Activated CD4-positive, alpha-beta memory T cell treated with anti-CD3 and anti-CD28 coated beads for 36 hours (primary cell): ENCODE results near the gene WDR37. TPM values are rescaled to one million over a fixed set of nuclear protein-coding genes. Genes with fewer than 3 reads are reported as not detected.

ENCODE experiments used
- CTCF ChIA-PET: fragments of 350-600 bp; sonication (Branson Sonifier 250); formaldehyde crosslinking; loops from one replicate; lab custom pipeline; 2021; ENCODE audit warnings: antibody characterized with exemption, inconsistent platforms; lab: Charles Lee
- POLR2A ChIA-PET: fragments of 350-600 bp; sonication (Branson Sonifier 250); formaldehyde crosslinking; loops from one replicate; lab custom pipeline; 2021; ENCODE audit warnings: antibody characterized with exemption; lab: Charles Lee
- DNase-seq: peaks from one replicate; pipeline ENCODE4 v3.0.0-alpha.2; 2020
- H3K27ac Mint-ChIP-seq: one replicate; pipeline ENCODE4 v1.8.0; 2021; ENCODE audit warnings: mixed read lengths
- H3K27me3 Mint-ChIP-seq: one replicate; pipeline ENCODE4 v1.8.0; 2021; ENCODE audit warnings: mixed read lengths
- H3K36me3 Mint-ChIP-seq: one replicate; pipeline ENCODE4 v1.8.0; 2021; ENCODE audit warnings: mixed read lengths
- H3K4me1 Mint-ChIP-seq: one replicate; pipeline ENCODE4 v1.8.0; 2021; ENCODE audit warnings: low read depth, mixed read lengths
- H3K4me3 Mint-ChIP-seq: one replicate; pipeline ENCODE4 v1.8.0; 2021; ENCODE audit warnings: mild to moderate bottlenecking, mixed read lengths
- H3K9me3 Mint-ChIP-seq: one replicate; pipeline ENCODE4 v1.8.0; 2021; ENCODE audit warnings: mixed read lengths
- intact Hi-C: fragments of 100-400 bp; cut with micrococcal nuclease; formaldehyde crosslinking; loops from one replicate; pipeline ENCODE4 v1.15.1; 2023
- total RNA-seq, 2 experiments: library from RNA; stranded (reverse); gene quantifications; one replicate each; pipeline ENCODE4 v1.2.3, GENCODE V29; 2021

Gene WDR37
- total RNA-seq, 2 experiments from 2014 or later, result 18.1 to 19.4 TPM

GRCh38 chr10:1180836-1181235, 124.7 kb downstream of the WDR37 start:
- Mint-ChIP-seq H3K36me3 (no peaks in the 10 kb centered on the region), H3K4me3 (no peak overlapping the region), H3K27me3 (peaks cover 3% of the 10 kb centered on the region), H3K4me1 (no peaks in the 10 kb centered on the region), H3K9me3 (no peaks in the 10 kb centered on the region), H3K27ac (no peak overlapping the region)
- no peak for DNase-seq
- ChIA-PET CTCF (no interaction called here), POLR2A (no interaction called here)
- intact Hi-C loops, result no loop called here

Other genes with a start within 250 kb of the WDR37 start
- gene LARP4B, start 124.7 kb upstream of the WDR37 start, total RNA-seq, result 10 to 100 TPM; 92.1 to 95.0 TPM
- 100 to 1,000 TPM; 107 TPM for gene GTPBP4, start 68.0 kb upstream of the WDR37 start, total RNA-seq
- not detected for gene IDI2, start 30.5 kb upstream of the WDR37 start, total RNA-seq
- gene IDI1, start 7.3 kb upstream of the WDR37 start, total RNA-seq, result 10 to 100 TPM; 83.1 to 83.8 TPM